B cell (primary cell): ENCODE results near the gene DNAH10. TPM values are rescaled to one million over a fixed set of nuclear protein-coding genes. Genes with fewer than 3 reads are reported as not detected.

Source experiments
- ATAC-seq: fragments of 200-7000 bp; cut with Tn5 transposase; one replicate; pipeline ENCODE4 v1.10.0; 2021; ENCODE audit warnings: low read depth, mild to moderate bottlenecking, moderate number of reproducible peaks, moderate library complexity
- CTCF ChIA-PET: fragments of 350-600 bp; sonication (Branson Sonifier 250); formaldehyde crosslinking; loops from one replicate; lab custom pipeline; 2021; ENCODE audit warnings: antibody characterized with exemption, inconsistent platforms; lab: Charles Lee
- POLR2A ChIA-PET: fragments of 350-600 bp; sonication (Branson Sonifier 250); formaldehyde crosslinking; loops from one replicate; lab custom pipeline; 2021; ENCODE audit warnings: antibody characterized with exemption; lab: Charles Lee
- DNase-seq: peaks from one replicate; pipeline ENCODE4 v3.0.0; 2013
- H2AFZ ChIP-seq: 2 replicates; pipeline ENCODE4 v1.6.1; 2012; ENCODE audit warnings: mild to moderate bottlenecking, low read depth, low read length; ENCODE audit not compliant: insufficient read depth, poor library complexity, severe bottlenecking
- H3K27ac ChIP-seq, 2 donors: 1 replicate in 1 of 2; 2 replicates in 1 of 2; pipeline ENCODE4 v1.5.1; 2012 to 2013; ENCODE audit warnings: low read length in 2 of 2, mild to moderate bottlenecking in 2 of 2, moderate library complexity in 1 of 2
- H3K27me3 ChIP-seq, 4 experiments: fragments of 200-600 bp in 1 of 4; sonication (generic) in 1 of 4; replicated peaks in 1 of 4; 1 replicate in 2 of 4; 2 replicates in 2 of 4; pipeline versions ENCODE4 v1.6.1 to v1.7.0; 2013 to 2016; ENCODE audit warnings: low read length in 3 of 4, mild to moderate bottlenecking in 2 of 4, mixed read lengths in 1 of 4, moderate library complexity in 1 of 4; ENCODE audit not compliant: insufficient read depth in 4 of 4, control insufficient read depth in 3 of 4; ENCODE audit errors: control extremely low read depth in 1 of 4
- H3K36me3 ChIP-seq, 2 experiments: replicated peaks in 1 of 2; 1 replicate in 1 of 2; 2 replicates in 1 of 2; pipeline versions ENCODE4 v1.6.1 to v1.7.1; 2013; ENCODE audit warnings: low read length in 1 of 2; ENCODE audit not compliant: insufficient read depth in 2 of 2, control insufficient read depth in 1 of 2; ENCODE audit errors: control extremely low read depth in 1 of 2, extremely low read depth in 1 of 2
- H3K4me1 ChIP-seq, 2 donors: fragments of 200-600 bp in 1 of 2; sonication (generic) in 1 of 2; 1 replicate in 1 of 2; 2 replicates in 1 of 2; pipeline versions ENCODE4 v1.5.1 to v1.6.1; 2013 to 2017; ENCODE audit warnings: low read length in 2 of 2; ENCODE audit not compliant: control insufficient read depth in 2 of 2, insufficient read depth in 2 of 2
- H3K4me2 ChIP-seq: replicated peaks from 2 replicates; pipeline ENCODE3; 2012; ENCODE audit warnings: mild to moderate bottlenecking, low read depth, low read length; ENCODE audit not compliant: poor library complexity, severe bottlenecking
- H3K4me3 ChIP-seq, 5 experiments: fragments of 200-600 bp in 1 of 5; sonication (generic) in 1 of 5; 1 replicate in 3 of 5; 2 replicates in 2 of 5; pipeline versions ENCODE4 v1.5.1 to v1.7.0; 2011 to 2016; ENCODE audit warnings: low read length in 4 of 5, mild to moderate bottlenecking in 4 of 5, low read depth in 2 of 5, control low read depth in 1 of 5, moderate library complexity in 1 of 5; ENCODE audit not compliant: insufficient read depth in 1 of 5; ENCODE audit errors: control extremely low read depth in 1 of 5, extremely low read depth in 1 of 5
- H3K79me2 ChIP-seq: fragments of 200-600 bp; sonication (generic); one replicate; pipeline ENCODE4 v1.6.0; 2016; ENCODE audit warnings: low read length; ENCODE audit not compliant: control insufficient read depth, insufficient read depth
- H3K9ac ChIP-seq: fragments of 200-600 bp; sonication (generic); 2 replicates; pipeline ENCODE4 v1.6.1; 2017; ENCODE audit warnings: mild to moderate bottlenecking, low read length, moderate library complexity
- H3K9me3 ChIP-seq, 3 donors: one replicate each; pipeline versions ENCODE4 v1.6.1 to v1.7.1; 2013; ENCODE audit warnings: low read length in 2 of 3; ENCODE audit not compliant: control insufficient read depth in 2 of 3, insufficient read depth in 1 of 3; ENCODE audit errors: control extremely low read depth in 1 of 3
- H4K20me1 ChIP-seq: 2 replicates; pipeline ENCODE4 v1.6.0; 2012; ENCODE audit warnings: mild to moderate bottlenecking, low read length; ENCODE audit not compliant: insufficient read depth, control insufficient read depth, poor library complexity, severe bottlenecking
- H3K27ac Mint-ChIP-seq: one replicate; pipeline ENCODE4 v1.8.0; 2021; ENCODE audit warnings: mixed read lengths
- H3K27me3 Mint-ChIP-seq: one replicate; pipeline ENCODE4 v1.8.0; 2021; ENCODE audit warnings: mixed read lengths
- H3K4me1 Mint-ChIP-seq: one replicate; pipeline ENCODE4 v1.8.0; 2021; ENCODE audit warnings: mixed read lengths
- H3K4me3 Mint-ChIP-seq: one replicate; pipeline ENCODE4 v1.8.0; 2021; ENCODE audit warnings: mixed read lengths
- H3K9me3 Mint-ChIP-seq: one replicate; pipeline ENCODE4 v1.8.0; 2022; ENCODE audit warnings: mixed read lengths; ENCODE audit not compliant: insufficient read depth
- EZH2 ChIP-seq: IDR thresholded peaks from 2 replicates; pipeline ENCODE4 v1.6.1; 2012; ENCODE audit warnings: borderline replicate concordance, low read depth, mild to moderate bottlenecking, moderate library complexity, low read length; ENCODE audit not compliant: insufficient read depth, poor library complexity, severe bottlenecking
- WGBS: methylation state at CpG from one replicate; pipeline ENCODE4 v1.1.5; 2013; ENCODE audit warnings: missing lambda C conversion rate; ENCODE audit not compliant: insufficient coverage; 5-methylcytosine and 5-hydroxymethylcytosine counted together
- intact Hi-C: fragments of 100-400 bp; cut with micrococcal nuclease; formaldehyde crosslinking; loops from one replicate; pipeline ENCODE4 v1.10.0; 2022
- polyA plus RNA-seq: library from polyadenylated mRNA; depleted of rRNA; stranded (reverse); fragments of >200 nt; gene quantifications from 2 replicates; pipeline ENCODE4 v1.2.3, GENCODE V29; 2012
- total RNA-seq, 2 donors: library from RNA; stranded (reverse); fragments of 120-200 nt in 1 of 2; gene quantifications; 1 replicate in 1 of 2; 2 replicates in 1 of 2; pipeline versions ENCODE4 v1.2.3 to v1.2.4, GENCODE V29; 2013 to 2022
- TF ChIP-seq, protein P1 (sequence below): fragments of 200-600 bp; IDR thresholded peaks from one replicate; pipeline ENCODE4 v1.8.0; 2022; ENCODE audit warnings: antibody characterized with exemption, mild to moderate bottlenecking

DNAH10 gene
- total and polyA plus RNA-seq, 2 donors (not counting 1 experiment from before 2014, with no cell fraction given) = 0.24 to 0.99 TPM

DNA sequence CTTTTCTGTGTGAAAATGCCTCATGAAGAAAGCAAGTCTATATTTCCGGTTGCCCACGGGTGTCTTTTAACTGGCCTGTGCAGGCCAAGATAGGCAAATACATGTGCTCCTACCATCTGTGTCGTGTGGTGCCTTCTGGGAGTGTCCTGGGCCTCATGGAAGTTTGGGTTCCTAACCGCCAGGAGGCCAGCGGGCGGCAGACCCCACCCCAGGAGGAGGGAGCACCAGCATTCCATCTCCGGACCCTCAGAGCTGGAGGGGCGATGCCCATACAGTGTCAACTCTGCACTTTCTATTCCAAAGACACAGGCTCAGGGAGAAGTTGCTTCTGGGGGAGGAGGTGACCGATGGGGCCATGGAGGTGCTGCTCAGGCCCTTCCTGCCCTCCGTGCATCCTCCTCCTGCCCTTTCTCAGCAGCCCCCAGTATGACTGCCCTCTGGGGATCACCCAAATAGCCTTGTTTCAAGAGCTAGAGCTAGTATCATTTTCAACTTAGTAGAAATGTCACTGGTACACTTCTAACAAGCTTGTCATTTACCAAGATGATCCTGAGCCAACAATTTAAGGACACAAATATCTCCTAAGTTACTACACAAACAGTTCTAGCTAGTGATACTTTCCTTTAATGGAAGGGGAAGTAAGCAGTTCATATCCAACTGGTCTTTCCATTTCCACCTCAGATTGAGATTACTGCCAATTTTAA, 192.7 kb downstream of the DNAH10 start:
- no peaks in the 10 kb centered on the region for H3K27me3 Mint-ChIP-seq
- no peaks in the 10 kb centered on the region for H3K4me1 Mint-ChIP-seq
- H3K27me3 ChIP-seq = no peaks in the 10 kb centered on the region
- ATAC-seq (no peak), DNase-seq (no peak)
- no peak overlapping the region for H3K27ac Mint-ChIP-seq
- POLR2A ChIA-PET = no interaction called here
- no peaks in the 10 kb centered on the region for H3K9me3 ChIP-seq
- CTCF ChIA-PET = no interaction called here
- H3K4me1 ChIP-seq = no peaks in the 10 kb centered on the region
- no peak overlapping the region for H3K27ac ChIP-seq
- H3K36me3 ChIP-seq = no peaks in the 10 kb centered on the region
- H3K9ac ChIP-seq = no peak overlapping the region
- WGBS = 94% methylated on average over 8 of the region's 10 CpGs
- H3K4me2 ChIP-seq = no peak overlapping the region
- TF ChIP-seq, protein P1, sequence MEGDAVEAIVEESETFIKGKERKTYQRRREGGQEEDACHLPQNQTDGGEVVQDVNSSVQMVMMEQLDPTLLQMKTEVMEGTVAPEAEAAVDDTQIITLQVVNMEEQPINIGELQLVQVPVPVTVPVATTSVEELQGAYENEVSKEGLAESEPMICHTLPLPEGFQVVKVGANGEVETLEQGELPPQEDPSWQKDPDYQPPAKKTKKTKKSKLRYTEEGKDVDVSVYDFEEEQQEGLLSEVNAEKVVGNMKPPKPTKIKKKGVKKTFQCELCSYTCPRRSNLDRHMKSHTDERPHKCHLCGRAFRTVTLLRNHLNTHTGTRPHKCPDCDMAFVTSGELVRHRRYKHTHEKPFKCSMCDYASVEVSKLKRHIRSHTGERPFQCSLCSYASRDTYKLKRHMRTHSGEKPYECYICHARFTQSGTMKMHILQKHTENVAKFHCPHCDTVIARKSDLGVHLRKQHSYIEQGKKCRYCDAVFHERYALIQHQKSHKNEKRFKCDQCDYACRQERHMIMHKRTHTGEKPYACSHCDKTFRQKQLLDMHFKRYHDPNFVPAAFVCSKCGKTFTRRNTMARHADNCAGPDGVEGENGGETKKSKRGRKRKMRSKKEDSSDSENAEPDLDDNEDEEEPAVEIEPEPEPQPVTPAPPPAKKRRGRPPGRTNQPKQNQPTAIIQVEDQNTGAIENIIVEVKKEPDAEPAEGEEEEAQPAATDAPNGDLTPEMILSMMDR = no peak
- TF ChIP-seq EZH2 = no peak
- no peak overlapping the region for H2AFZ ChIP-seq
- no peaks in the 10 kb centered on the region for H4K20me1 ChIP-seq
- intact Hi-C loops = no loop called here
- H3K4me3 ChIP-seq = no peak overlapping the region
- peaks cover 8% of the 10 kb centered on the region for H3K79me2 ChIP-seq
- H3K4me3 Mint-ChIP-seq = no peak overlapping the region
- no peaks in the 10 kb centered on the region for H3K9me3 Mint-ChIP-seq

DNA sequence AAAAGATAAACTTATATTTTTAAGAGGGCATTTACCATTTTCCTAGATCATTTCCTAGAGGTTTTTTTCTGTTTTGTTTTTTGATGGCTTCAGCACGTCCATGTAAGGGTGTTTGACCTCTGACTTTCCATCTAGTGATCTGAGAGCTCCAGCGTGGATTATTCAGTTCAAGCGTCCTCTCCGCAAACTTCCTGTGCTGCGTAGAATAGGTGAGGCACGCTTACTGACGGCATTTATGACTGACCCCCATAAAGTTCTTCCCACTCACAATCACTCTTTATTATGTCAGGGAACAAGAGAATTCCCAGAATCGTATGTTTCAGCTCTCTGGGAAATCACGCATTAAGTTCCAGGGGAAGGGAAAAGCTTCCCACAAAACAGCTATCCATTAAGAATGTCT, 194.1 kb downstream of the DNAH10 start:
- no peaks in the 10 kb centered on the region for H3K27me3 Mint-ChIP-seq
- no peak for DNase-seq
- Histone ChIP-seq H2AFZ (no peak overlapping the region), H3K36me3 (peaks cover 0 to 3% of the 10 kb centered on the region in 2 experiments), H4K20me1 (no peaks in the 10 kb centered on the region), H3K79me2 (peaks cover 2% of the 10 kb centered on the region), H3K9me3 (no peaks in the 10 kb centered on the region), H3K27ac (no peak overlapping the region), H3K4me3 (no peak overlapping the region), H3K4me1 (no peaks in the 10 kb centered on the region), H3K9ac (no peak overlapping the region), H3K27me3 (no peaks in the 10 kb centered on the region), H3K4me2 (no peak overlapping the region)
- no peak overlapping the region for H3K27ac Mint-ChIP-seq
- TF ChIP-seq, protein P1 = no peak
- TF ChIP-seq EZH2 = no peak
- 98% methylated on average over 5 of the region's 9 CpGs for WGBS
- CTCF ChIA-PET = no interaction called here
- POLR2A ChIA-PET = no interaction called here
- H3K4me1 Mint-ChIP-seq = no peaks in the 10 kb centered on the region
- H3K9me3 Mint-ChIP-seq = no peaks in the 10 kb centered on the region
- no peak for ATAC-seq
- intact Hi-C loops = no loop called here
- no peak overlapping the region for H3K4me3 Mint-ChIP-seq
